SHP77 (cell line): ENCODE data around the gene CFAP46.
"Not testable (repeated sequence)": the region's sequence is repeated elsewhere in the genome, so short reads cannot be mapped to it uniquely, and the experiment has no call there.

Experiments
- DNase-seq, 2 experiments: peaks; one replicate each; lab custom pipeline; 2025; lab: John Stamatoyannopoulos, UW

The CFAP46 gene

DNA sequence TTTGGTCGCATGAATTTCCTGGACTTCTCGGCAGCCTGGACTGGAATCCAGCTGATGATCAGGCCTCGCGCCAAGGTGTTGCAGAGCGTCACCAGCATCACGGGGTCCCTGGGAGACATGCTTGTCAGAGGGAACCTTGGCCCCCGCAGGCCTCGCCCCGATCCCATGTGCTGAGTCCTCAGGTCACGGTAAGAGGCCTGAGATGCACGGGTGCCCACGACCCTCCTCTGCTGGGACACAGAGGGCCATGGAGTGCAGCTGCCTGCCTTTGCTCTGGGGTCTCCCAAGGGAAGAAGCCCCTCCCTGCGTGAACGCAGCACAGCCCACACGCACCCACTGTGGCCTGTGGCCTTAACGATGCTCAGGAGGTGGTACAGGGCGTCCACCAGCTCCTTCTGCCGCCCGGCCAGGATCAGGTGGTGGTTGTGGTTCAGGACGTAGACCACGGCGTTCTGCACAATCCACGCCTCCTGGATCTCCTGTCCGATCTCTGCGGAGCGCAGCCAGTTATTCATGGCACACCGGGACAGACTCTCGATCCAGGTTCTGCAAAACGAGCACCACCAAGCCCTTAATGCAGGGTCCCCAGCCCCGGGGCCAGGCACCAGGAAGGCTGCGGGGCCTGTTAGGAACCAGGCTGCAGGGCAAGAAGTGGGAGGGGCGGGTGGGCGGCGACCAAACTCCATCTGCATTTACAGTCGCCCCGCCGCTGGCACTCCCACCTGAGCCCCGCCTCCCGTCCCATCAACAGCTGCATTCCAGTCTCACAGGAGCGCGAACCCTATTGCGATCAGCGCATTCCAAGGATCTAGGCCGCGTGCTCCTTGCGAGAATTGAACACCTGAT, 29.4 kb downstream of the CFAP46 start:
- no peak for DNase-seq

DNA sequence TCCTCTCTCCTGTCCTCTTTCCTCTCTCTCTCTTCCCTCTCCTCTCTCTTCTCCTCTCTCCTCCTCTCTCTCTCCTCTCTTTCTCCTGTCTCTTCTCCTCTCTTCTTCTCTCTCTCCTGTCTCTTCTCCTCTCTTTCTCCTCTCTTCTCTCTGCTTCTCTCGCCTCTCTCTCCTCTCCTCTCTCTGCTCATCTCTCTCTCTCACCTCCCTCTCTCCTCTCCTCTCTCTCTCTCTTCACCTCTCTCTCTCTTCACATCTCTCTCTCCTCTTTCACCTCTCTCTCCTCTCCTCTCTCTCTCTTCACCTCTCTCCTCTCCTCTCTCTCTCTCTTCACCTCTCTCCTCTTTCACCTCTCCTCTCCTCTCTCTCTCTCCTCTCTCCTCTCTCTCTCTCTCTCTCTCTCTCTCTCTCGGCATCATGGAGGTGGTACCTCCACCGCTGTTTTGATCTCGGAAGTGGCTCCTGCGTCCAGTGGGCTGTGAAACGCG, 30.1 kb downstream of the CFAP46 start:
- no peak for DNase-seq

DNA sequence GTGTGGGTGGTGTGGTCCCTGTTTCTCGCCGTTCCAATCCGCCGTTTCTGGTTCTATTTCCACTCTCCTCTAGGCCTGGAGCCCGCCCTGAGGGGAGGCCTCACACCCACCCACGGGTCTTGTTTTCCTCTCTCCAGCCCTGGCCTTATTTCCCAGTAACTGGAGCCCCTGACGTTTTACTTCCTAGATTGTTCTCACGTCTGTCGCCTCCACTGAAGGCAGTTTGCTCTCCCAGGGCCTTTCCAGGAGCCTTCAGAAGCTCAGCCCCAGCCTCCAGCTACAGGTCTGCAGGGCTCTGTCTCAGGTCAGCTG, 30.6 kb downstream of the CFAP46 start:
- DNase-seq: no peak

DNA sequence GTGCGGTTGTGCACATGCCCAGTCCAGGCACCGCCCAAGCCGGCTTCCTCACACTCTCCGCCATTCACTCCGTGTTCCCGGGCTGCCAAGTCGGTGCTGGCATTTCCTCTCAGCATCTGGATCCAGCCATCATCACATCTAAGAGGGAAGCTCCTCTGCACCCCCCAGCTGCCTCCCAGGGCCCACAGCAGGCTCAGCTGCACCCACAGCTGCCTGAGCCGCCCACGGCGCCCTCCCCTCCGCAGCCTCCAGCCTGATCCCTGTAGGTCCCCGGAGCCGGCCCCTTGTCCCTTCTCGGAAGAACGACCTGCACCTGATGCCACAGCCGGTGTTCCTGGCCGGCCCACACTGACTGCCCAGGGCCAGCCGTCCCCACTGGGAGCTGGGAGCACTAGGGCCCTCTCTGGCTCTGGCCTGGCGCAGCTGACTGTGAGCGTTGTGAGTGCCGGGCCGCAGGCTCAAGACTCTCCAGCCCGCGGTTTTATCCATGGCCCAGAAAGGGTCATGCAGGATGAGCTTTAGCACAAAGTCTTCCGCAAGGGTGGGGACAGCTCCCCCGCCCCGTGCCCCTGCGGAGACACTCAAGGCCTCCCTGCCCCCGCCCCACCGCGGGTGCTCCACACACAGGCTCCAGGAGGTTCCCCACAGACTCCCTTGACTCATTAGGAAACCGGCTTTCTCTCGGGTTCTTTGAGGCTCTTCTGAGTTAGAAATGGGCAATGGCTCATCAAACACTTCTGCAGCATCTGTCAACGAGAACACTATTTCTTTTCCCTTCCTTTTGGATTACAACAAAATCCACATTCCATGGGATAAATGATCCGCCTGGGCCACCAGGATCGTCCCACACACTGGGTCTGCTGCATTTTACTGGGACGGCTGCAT, 31.2 kb downstream of the CFAP46 start:
- no peak for DNase-seq

DNA sequence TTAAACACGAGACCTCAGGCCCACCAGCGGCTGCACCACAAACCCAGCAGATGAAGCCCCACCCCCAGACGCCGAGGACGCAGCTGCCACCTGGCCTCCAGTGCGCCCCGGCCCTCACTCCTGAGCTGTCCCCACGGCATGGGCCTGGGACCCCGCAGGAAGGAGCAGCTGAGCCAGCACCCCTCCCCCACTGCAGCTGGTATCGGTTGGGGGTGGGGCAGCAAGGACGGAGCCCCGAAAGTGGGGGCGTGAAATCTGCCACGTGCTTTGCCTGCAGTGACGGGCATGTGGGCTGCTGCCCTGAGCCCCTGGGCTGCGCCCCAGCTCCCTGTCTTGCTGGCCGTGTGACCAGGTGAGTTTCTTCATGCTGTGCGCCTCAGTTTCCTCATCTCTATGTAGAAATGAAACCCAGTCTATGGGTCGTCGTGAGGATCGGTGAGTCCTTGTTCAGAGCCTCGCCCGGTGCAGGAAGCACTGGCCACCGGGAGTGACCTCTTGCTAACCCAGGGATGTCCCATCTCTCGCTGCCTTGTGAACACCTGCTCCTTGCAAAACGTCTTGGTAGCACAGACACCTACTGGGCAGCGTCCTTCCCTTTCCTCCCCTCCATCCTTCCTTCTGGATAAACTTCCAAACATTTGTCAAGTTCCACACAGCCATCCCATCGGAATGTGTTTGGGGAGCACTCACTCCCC, 32.0 kb downstream of the CFAP46 start:
- DNase-seq: no peak

DNA sequence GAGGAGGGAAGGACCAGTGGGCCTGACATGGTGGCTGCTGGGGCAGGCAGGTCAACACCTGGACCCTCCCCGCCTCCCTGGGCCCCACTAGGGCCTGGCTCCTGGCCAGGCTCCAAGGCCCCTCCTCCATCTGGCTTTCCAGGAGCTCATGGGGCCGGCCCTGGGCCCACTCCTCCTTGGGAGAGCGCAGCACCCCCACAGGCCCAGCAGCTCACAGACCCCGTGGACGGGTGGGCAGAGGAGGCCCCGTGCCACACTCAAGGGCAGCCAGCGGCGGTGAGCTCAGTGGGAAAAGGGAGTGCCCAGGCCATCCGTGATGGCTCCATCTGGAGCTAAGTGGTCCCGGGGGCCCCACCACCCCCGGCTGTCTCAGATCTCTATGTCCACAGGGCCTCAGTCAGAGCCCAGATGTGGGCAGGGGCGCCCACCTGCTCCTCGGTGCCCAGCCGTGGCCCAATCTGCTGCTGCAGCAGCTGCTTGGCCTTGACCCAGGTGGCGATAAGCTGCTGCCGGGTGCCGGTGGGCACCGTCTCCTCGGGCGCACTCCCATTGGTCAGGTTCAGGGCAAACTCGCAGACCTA, 32.8 kb downstream of the CFAP46 start:
- no peak for DNase-seq

DNA sequence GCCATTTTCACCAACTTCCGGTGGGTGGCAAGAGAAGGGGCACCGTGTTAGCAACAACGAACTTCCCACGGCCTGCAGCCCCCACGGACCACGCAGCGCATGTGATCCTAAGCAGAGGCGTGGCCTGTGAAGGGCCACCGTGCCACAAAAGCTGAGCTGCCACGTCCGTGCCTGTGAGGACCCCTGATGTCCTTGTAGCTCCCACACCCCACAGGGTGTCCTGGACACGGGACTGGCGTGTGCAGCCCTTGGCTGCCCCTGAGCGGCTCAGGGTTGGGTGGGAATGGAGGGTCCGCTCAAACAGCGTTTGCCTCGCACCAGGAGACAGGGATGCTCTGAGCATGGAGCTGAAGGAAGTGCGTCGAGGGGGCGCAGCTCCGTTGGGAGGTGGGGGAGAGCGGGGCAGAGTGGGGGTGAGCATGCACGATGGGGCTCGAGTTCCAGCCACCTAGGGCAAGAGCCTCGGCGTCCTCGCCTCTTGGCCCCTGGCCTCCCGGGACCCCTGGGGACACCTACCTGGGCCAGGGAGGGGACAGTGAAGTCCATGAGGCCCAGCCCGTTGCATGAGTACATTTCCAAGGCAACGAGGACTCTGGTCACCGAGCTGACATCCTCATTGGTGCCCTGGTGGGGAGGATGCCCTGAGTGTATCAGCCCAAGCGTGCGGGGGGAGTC, 33.6 kb downstream of the CFAP46 start:
- DNase-seq: no peak

DNA sequence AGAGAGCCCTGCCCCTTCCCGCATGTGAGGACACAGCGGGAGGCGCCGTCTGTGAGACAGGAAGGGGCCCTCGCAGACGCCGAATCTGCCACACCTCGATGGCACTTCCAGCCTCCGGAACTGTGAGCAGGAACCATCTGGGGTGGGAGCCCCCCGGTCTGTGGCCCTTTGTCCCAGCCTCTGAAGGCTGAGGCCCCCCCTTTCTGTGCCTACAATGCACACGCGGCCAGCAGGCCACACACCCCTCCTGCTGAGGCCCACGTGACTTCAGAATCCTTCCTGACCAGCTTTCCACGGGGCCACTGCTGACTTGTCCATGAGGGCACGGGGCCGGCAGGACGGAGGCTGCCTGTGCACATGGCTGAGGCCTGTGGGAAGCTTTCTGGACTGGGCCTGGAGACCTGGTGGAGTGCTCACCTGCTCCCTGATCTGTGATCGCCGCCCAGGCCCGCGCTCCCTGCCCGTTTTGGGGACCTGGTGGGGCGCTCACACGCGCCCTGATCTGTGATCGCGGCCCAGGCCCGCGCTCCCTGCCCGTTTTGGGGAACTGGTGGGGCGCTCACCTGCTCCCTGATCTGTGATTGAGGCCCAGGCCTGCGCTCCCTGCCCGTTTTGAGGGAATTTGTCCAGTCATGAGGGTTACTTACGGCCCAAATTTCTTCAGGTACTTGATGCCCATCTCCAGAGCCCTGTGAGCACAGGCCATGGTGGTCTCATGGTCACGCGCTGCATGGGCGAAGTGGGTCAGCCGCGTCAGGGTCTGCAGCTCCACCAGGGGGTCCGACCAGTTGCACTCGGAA, 34.3 kb downstream of the CFAP46 start:
- DNase-seq: no peak

DNA sequence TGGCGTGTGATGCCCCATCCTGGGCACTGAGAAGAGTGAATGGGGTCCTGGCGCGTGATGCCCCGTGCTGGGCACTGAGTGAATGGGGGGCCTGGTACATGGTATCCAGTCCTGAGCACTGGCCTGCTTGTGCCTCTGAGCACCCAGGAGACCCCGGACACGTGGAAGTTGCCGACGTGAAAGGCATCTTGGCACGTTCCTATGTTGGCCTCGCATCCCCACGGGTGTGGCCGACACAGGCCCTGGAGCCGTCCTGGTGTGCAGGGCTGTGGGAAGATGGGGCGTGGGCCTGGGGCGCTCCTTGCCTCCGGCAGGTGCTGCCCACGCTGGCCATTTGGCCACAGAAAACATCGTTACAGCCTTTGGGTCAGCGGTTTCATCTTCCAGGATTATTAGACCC, 35.5 kb downstream of the CFAP46 start:
- DNase-seq: no peak

DNA sequence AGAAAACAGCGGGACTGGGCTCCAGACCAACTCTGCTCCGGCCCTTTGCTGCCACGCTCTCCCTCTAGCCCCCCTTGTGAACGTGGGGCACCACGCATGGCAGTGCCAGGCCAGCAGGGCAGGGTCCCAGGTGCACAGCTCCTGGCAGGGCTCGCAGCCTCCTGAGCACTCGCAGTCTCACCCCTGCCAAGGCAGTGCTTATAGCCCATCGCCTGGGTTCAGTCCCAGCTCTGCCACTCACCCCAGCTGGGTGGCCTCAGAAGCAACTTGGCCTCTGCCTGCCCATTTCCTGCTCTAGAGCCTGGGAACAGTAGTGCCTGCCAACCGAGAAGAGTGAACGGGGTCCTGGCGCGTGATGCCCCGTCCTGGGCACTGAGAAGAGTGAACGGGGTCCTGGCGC, 36.3 kb downstream of the CFAP46 start:
- DNase-seq: no peak

DNA sequence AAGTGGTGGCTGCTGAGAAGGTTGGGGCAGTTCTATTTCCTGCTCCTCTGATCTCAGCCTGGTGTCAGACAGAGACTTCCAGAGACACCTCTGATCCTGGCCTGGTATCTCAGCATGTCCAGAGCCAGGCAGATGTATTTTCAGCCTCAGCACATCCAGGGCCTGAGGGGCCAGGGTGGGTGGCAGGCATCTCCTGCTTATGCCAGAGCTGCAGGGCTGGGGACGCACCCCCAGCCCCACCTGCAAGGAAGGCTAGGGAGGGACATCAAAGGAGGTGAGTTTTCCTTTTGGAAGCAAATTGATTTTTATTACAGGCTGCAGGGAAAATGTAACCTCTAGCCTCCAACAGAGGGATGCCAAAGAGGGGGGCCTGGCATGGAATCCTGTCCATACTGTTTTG, 36.7 kb downstream of the CFAP46 start:
- DNase-seq: no peak

DNA sequence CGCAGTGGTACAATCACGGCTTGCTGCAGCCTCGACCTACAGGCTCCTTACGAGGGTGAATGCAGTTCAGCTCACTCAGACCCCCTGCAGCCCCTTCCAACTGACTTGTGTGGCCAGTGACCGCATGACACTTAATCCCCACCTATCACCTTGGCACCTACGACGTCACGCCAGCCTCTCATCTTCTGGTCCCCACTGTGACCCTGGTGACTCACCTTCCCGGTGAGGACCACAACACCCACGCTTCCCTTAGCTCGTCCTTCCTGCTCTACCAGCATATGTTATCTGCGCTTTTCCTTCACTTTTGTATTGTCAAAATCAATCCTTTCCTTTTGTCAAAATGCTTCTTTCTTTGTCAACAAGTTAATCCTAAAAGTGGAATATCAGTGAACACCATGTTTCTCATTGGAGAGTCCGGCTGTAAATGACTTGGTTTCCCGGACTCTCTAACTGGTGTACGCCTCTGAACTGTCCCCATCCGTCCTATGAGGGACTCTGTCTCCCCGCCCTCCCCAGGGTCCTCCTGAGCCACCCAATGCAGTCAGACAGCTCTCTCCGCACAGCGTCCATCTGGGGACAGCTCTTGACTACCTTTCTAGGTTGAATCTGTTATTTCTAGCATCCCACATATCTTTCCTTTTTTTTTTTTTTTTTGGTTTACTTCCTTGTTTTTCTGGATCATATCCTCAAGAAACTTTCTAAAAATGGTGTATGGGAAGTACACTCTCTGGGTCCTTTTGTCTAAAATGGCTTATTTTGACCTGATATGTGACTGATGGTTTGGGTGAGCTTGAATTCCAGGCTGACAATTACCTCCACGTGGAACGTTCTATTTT, 37.3 kb downstream of the CFAP46 start:
- DNase-seq: no peak

DNA sequence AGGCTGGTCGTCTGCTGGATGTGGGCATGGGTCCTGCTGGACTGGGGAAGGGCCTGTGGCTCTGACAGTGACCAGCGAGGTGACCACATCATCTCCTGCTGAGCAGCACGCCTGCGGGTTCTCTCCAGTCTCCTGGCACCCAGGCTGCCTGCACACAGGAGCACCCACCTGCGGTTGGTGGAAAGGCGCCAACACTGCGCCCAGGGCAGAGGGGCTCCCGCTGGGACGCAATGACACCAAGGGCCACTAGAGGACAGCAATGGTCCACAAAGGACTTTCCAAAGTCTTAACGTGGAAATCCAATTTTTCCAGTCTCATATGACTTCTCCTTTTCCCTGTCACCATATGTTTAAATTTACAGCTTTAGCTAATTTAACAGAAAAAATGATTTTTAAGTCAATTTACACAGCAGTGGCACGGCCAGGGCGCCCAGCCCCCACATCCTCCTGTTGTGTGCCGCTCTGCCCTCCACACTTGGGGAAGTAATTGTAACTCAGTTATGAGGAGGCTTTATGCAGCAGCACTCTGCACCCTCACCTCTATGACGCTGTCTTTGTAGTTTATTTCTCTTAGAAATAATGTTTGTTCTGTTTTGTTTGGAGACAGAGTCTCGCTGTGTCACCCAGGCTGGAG, 38.1 kb downstream of the CFAP46 start:
- DNase-seq: peak; percentile 77 to 81

DNA sequence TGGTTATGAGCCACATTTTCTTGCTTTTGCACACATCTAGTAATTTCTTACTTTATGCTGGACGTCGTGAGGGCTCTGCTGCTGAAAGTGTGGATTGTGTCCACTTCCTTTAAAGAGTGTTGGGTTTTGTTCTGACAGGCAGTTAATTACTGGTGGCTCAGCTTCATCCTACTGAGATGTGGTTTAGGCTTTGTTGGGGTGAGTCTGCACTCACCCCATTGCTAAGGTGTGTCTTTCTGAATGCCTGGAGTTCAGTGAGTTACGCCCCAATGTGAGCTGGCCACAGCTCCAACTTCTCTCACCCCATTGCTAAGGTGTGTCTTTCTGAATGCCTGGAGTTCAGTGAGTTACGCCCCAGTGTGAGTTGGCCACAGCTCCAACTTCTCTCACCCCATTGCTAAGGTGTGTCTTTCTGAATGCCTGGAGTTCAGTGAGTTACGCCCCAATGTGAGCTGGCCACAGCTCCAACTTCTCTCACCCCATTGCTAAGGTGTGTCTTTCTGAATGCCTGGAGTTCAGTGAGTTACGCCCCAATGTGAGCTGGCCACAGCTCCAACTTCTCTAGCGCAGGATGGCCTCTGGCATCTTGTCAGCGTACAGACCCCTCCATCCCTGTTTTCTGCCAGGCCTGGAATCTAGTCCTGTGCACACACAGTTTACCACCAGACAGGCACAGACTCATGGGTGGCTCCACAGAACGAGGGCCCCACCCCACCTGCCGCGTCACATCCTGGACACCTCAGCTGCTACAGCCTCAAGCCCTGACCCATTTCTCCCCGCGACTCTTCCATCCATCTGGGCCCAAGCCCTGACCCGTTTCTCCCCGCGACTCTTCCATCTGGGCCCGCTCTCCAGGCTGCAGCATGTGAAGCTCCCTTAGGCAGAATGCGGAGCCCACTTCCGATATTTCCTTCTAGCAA, 39.5 kb downstream of the CFAP46 start:
- not testable (repeated sequence) for DNase-seq

DNA sequence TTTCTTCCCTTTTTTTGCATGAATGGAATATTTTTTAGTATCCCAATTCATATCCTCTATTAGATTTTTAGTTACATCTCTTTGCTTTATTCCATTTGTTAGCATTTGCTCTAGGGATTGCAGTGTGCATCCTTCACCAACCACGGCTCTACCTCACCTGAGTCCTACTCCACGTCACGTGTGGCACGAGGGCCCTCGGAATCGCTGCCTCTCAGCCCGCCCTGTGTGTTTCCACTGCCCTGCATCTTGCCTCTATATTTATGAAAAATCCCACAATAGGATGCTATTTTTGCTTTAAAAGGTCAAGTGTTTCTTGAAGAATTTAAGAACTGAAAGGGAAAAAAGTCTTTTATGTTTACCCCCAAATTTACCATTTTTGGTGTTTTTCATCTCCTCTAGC, 41.0 kb downstream of the CFAP46 start:
- no peak for DNase-seq

DNA sequence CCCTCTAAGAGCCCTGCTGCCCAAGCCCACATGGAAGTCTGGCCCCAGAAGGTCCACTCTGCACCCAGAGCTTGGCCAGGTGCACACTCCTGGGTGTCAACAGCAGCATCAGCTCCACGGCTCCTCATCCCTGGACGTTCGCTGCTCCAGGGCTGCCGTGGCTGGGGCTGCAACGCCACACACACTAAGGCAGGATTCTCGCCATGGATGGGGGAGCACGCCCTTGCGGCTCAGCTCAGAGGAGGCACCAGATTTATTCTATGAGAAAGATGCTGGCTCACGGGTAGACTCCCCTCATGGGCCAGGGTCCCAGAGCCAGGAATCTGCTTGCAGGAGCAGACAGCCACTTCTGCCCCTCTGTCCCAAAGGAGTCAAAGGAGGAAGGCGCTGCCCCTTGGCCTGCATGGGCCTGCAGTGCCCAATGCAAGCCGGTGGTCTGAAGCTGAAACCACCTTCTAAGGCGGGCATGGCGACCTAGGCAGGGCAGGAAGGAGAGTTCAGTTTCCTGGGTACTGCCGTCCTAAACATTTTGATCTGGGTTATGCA, 42.1 kb downstream of the CFAP46 start:
- no peak for DNase-seq

DNA sequence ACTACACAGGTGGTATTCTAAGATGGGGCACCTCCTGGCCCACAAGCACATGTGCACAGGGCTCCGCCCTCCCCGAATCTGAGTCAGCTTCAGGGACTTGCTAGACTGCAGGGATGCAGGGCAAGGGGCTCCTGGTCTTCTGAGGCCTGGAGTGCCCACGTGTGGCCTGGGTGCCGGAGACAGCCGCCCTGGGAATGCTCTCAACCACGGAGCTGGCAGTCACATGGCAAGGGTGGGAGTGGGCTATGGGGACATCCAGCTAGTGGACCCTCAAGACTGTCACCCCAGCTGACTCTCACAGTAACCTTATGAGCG, 42.7 kb downstream of the CFAP46 start:
- no peak for DNase-seq

DNA sequence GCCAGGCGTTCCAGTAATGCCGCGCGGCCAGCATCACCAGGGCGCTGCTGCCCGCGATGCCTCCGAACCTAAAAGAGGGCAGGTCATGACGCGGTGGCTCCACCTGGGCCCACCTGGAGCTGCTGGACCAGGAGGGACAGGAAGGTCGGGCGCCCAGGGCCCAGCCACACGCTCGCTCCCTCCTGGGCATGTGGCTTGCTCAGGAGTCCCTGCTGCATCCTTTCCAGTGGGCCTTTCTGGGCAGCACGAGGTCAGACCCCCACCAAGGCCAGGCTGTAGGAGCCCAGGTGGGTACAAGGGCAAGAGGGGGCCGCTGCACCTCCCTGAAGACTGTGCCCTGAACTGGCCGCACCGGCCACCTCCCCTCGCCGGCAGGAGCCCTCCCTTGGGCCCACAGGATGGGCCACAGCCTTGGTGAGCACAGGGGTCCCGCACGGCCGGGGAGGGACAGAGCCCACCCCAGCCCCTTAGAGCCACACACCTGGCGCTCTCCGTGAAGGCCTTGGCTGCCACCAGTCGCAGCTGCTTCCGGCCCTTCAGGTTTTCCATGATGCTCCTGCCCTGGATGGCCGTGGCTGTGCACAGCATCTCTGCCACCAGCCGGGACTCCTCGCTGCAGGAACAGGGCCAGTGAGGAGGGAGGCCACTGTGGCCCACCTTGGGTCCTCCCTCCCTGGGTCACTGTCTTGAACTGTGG, 43.2 kb downstream of the CFAP46 start:
- DNase-seq: no peak
